ENCODE measurements around the gene CPN1.
"Not testable (repeated sequence)": the region's sequence is repeated elsewhere in the genome, so short reads cannot be mapped to it uniquely, and the experiment has no call there.

Gene CPN1

GRCh38 chr10:100081075-100082001 lies at the start of gene CPN1:
Gene CPN1, minus strand, starts transcription at chr10:100081869. Its CDS starts 244 bp downstream, at chr10:100081625.
- no peak for DNase-seq

- no peak for DNase-seq
Measured at GRCh38 chr10:100130831-100131230, 49.2 kb upstream of the CPN1 start.

- no peak for DNase-seq
Measured at GRCh38 chr10:100129424-100129823, 47.8 kb upstream of the CPN1 start.

GRCh38 chr10:100128951-100129350 lies 47.3 kb upstream of the CPN1 start:
- DNase-seq = no peak

GRCh38 chr10:100125335-100125734 lies 43.7 kb upstream of the CPN1 start:
- DNase-seq = not testable (repeated sequence)

GRCh38 chr10:100124097-100124496 lies 42.4 kb upstream of the CPN1 start:
- no peak for DNase-seq

- DNase-seq = no peak
Measured at GRCh38 chr10:100122780-100123179, 41.1 kb upstream of the CPN1 start.

- no peak for DNase-seq
Measured at GRCh38 chr10:100120550-100120949, 38.9 kb upstream of the CPN1 start.

- no peak for DNase-seq
Measured at GRCh38 chr10:100119726-100120125, 38.1 kb upstream of the CPN1 start.

- no peak for DNase-seq
Measured at GRCh38 chr10:100114976-100115770, 33.5 kb upstream of the CPN1 start.

- DNase-seq = no peak
Measured at GRCh38 chr10:100114460-100114859, 32.8 kb upstream of the CPN1 start.

GRCh38 chr10:100109670-100110069 lies 28.0 kb upstream of the CPN1 start:
- no peak for DNase-seq

GRCh38 chr10:100106865-100107264 lies 25.2 kb upstream of the CPN1 start:
- no peak for DNase-seq

GRCh38 chr10:100104300-100104699 lies 22.6 kb upstream of the CPN1 start:
- DNase-seq = no peak

GRCh38 chr10:100103581-100103980 lies 21.9 kb upstream of the CPN1 start:
- DNase-seq = no peak

GRCh38 chr10:100101192-100102076 lies 19.8 kb upstream of the CPN1 start:
- no peak for DNase-seq

GRCh38 chr10:100100651-100101184 lies 19.0 kb upstream of the CPN1 start:
- DNase-seq = no peak

- DNase-seq = no peak
Measured at GRCh38 chr10:100089241-100089640, 7.6 kb upstream of the CPN1 start.

- not testable (repeated sequence) for DNase-seq
Measured at GRCh38 chr10:100086708-100087107, 5.0 kb upstream of the CPN1 start.

- DNase-seq = no peak
Measured at GRCh38 chr10:100085596-100085995, 3.9 kb upstream of the CPN1 start.

- DNase-seq = no peak
Measured at GRCh38 chr10:100083623-100084022, 2.0 kb upstream of the CPN1 start.

- DNase-seq = not testable (repeated sequence)
Measured at GRCh38 chr10:100082276-100082675, 607 bp upstream of the CPN1 start.

GRCh38 chr10:100076750-100077149 lies 4.9 kb downstream of the CPN1 start:
- DNase-seq = no peak
